HepG2 (cell line): ENCODE data around the gene CREG2. TPM values are rescaled to one million over a fixed set of nuclear protein-coding genes. Genes with fewer than 3 reads are reported as not detected.

Experiments used
- DR1 ChIP-seq: sonication (generic); formaldehyde crosslinking; IDR thresholded peaks from 2 replicates; pipeline ENCODE4 v1.8.0; 2021; ENCODE audit warnings: mild to moderate bottlenecking, missing genetic modification reagents, inconsistent platforms
- GABPA ChIP-seq, 2 experiments: IDR thresholded peaks; 2 replicates each; pipeline ENCODE4 v1.6.1; 2011 to 2016; ENCODE audit warnings: low read depth in 2 of 2, low read length in 1 of 2, missing biosample characterization in 1 of 2, missing genetic modification characterization in 1 of 2
- HOXD1 ChIP-seq: sonication (generic); formaldehyde crosslinking; IDR thresholded peaks from 2 replicates; pipeline ENCODE4 v1.5.0; 2020; ENCODE audit warnings: missing genetic modification reagents
- NAIF1 ChIP-seq: sonication (generic); formaldehyde crosslinking; IDR thresholded peaks from 2 replicates; pipeline ENCODE4 v1.5.0; 2020; ENCODE audit warnings: mild to moderate bottlenecking, missing genetic modification reagents, borderline replicate concordance
- REXO4 ChIP-seq: sonication (generic); formaldehyde crosslinking; IDR thresholded peaks from 2 replicates; pipeline ENCODE4 v1.8.0; 2022; ENCODE audit warnings: missing genetic modification reagents, mild to moderate bottlenecking, borderline replicate concordance
- YY1 ChIP-seq: IDR thresholded peaks from 2 replicates; pipeline ENCODE4 v1.6.1; 2011; ENCODE audit warnings: low read length, low read depth, moderate library complexity, mild to moderate bottlenecking; ENCODE audit not compliant: insufficient read depth, insufficient replicate concordance
- ZNF30 ChIP-seq: sonication (generic); formaldehyde crosslinking; IDR thresholded peaks from 2 replicates; pipeline ENCODE4 v1.5.0; 2020; ENCODE audit warnings: mild to moderate bottlenecking, missing genetic modification reagents
- polyA plus RNA-seq, 8 experiments: library from polyadenylated mRNA; depleted of rRNA in 3 of 8; stranded (reverse) in 7 of 8; unstranded in 1 of 8; fragments of >200 nt; fragmentation: Illumina TruSeq in 4 of 8; extraction: Trizol in 4 of 8; gene quantifications; 2 replicates each; pipeline versions ENCODE4 v1.2.1 to v1.2.3, GENCODE V29; 2011 to 2016; ENCODE audit warnings: low read depth in 4 of 8, missing spikeins in 1 of 8, mixed read lengths in 1 of 8; ENCODE audit not compliant: insufficient read depth in 1 of 8
- total RNA-seq, 5 experiments: library from RNA; depleted of rRNA; stranded (reverse); fragments of >200 nt; fragmentation: Illumina TruSeq; extraction: Trizol; gene quantifications; 2 replicates each; pipeline ENCODE4 v1.2.3, GENCODE V29; 2016; ENCODE audit warnings: low read depth in 1 of 5
- TF ChIP-seq, protein P1 (sequence below): sonication (generic); formaldehyde crosslinking; IDR thresholded peaks from 2 replicates; pipeline ENCODE4 v1.4.0; 2020; ENCODE audit warnings: low read depth, missing genetic modification reagents
- TF ChIP-seq, protein P2 (sequence below): sonication (generic); formaldehyde crosslinking; IDR thresholded peaks from 2 replicates; pipeline ENCODE4 v1.5.0; 2020; ENCODE audit warnings: mild to moderate bottlenecking, missing genetic modification reagents

The CREG2 gene
- total and polyA plus RNA-seq, 2 of the 13 experiments (the other 11 are each of a cell fraction or from before 2014, with no cell fraction given) = 0.18 to 0.26 TPM

- TF ChIP-seq, protein P1, sequence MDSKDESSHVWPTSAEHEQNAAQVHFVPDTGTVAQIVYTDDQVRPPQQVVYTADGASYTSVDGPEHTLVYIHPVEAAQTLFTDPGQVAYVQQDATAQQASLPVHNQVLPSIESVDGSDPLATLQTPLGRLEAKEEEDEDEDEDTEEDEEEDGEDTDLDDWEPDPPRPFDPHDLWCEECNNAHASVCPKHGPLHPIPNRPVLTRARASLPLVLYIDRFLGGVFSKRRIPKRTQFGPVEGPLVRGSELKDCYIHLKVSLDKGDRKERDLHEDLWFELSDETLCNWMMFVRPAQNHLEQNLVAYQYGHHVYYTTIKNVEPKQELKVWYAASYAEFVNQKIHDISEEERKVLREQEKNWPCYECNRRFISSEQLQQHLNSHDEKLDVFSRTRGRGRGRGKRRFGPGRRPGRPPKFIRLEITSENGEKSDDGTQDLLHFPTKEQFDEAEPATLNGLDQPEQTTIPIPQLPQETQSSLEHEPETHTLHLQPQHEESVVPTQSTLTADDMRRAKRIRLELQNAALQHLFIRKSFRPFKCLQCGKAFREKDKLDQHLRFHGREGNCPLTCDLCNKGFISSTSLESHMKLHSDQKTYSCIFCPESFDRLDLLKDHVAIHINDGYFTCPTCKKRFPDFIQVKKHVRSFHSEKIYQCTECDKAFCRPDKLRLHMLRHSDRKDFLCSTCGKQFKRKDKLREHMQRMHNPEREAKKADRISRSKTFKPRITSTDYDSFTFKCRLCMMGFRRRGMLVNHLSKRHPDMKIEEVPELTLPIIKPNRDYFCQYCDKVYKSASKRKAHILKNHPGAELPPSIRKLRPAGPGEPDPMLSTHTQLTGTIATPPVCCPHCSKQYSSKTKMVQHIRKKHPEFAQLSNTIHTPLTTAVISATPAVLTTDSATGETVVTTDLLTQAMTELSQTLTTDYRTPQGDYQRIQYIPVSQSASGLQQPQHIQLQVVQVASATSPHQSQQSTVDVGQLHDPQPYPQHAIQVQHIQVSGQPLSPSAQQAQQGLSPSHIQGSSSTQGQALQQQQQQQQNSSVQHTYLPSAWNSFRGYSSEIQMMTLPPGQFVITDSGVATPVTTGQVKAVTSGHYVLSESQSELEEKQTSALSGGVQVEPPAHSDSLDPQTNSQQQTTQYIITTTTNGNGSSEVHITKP (CRISPR knock-in tag) = no peak
- TF ChIP-seq, protein P2, sequence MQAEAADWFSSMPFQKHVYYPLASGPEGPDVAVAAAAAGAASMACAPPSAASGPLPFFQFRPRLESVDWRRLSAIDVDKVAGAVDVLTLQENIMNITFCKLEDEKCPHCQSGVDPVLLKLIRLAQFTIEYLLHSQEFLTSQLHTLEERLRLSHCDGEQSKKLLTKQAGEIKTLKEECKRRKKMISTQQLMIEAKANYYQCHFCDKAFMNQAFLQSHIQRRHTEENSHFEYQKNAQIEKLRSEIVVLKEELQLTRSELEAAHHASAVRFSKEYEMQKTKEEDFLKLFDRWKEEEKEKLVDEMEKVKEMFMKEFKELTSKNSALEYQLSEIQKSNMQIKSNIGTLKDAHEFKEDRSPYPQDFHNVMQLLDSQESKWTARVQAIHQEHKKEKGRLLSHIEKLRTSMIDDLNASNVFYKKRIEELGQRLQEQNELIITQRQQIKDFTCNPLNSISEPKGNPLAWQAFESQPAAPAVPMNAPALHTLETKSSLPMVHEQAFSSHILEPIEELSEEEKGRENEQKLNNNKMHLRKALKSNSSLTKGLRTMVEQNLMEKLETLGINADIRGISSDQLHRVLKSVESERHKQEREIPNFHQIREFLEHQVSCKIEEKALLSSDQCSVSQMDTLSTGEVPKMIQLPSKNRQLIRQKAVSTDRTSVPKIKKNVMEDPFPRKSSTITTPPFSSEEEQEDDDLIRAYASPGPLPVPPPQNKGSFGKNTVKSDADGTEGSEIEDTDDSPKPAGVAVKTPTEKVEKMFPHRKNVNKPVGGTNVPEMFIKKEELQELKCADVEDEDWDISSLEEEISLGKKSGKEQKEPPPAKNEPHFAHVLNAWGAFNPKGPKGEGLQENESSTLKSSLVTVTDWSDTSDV (CRISPR knock-in tag) = no peak
- no peak for TF ChIP-seq REXO4
- TF ChIP-seq YY1 = no peak
- TF ChIP-seq HOXD1 (CRISPR knock-in tag) = no peak
- no peak for TF ChIP-seq NAIF1 (CRISPR knock-in tag)
- TF ChIP-seq GABPA (IDR thresholded peaks at IDR 0.05; ENCODE audit: low read depth, low read length) = no peak
- TF ChIP-seq GABPA (CRISPR knock-in tag; IDR thresholded peaks at IDR 0.05; ENCODE audit: low read depth) = no peak
- TF ChIP-seq DR1 = no peak
- no peak for TF ChIP-seq ZNF30 (CRISPR knock-in tag)
Measured at GRCh38 chr2:101401326-101401665, 14.0 kb upstream of the CREG2 start (continued).
